Nephron (organoid): Measurements from ENCODE around the gene APLP1.

Experiments used
- H3K27ac Mint-ChIP-seq, 3 experiments: 2 replicates each; pipeline ENCODE4 v1.8.0; 2020; ENCODE audit warnings: mixed read lengths in 3 of 3, mild to moderate bottlenecking in 2 of 3, moderate library complexity in 1 of 3
- H3K27me3 Mint-ChIP-seq: 2 replicates; pipeline ENCODE4 v1.8.0; 2021; ENCODE audit warnings: low read depth, mild to moderate bottlenecking, moderate library complexity, mixed read lengths
- H3K36me3 Mint-ChIP-seq: 2 replicates; pipeline ENCODE4 v1.8.0; 2020; ENCODE audit warnings: low read depth, mixed read lengths
- H3K4me1 Mint-ChIP-seq: 2 replicates; pipeline ENCODE4 v1.8.0; 2020; ENCODE audit warnings: mixed read lengths
- H3K4me3 Mint-ChIP-seq, 3 experiments: 2 replicates each; pipeline ENCODE4 v1.8.0; 2020; ENCODE audit warnings: mild to moderate bottlenecking in 3 of 3, mixed read lengths in 3 of 3, moderate library complexity in 2 of 3
- H3K9me3 Mint-ChIP-seq: 2 replicates; pipeline ENCODE4 v1.8.0; 2020; ENCODE audit warnings: mixed read lengths
- CTCF ChIP-seq, 3 experiments: fragments of 200-600 bp; sonication (generic); IDR thresholded peaks; one replicate each; pipeline ENCODE4 v1.5.0; 2021; ENCODE audit warnings: antibody characterized with exemption in 3 of 3; ENCODE audit not compliant: unreplicated experiment in 3 of 3

The APLP1 gene

GRCh38 chr19:35898499-35898809 lies 30.1 kb downstream of the APLP1 start:
- peaks cover 17% of the 10 kb centered on the region for H3K27me3 Mint-ChIP-seq
- no peaks in the 10 kb centered on the region for H3K9me3 Mint-ChIP-seq
- H3K4me1 Mint-ChIP-seq = peaks cover 13% of the 10 kb centered on the region
- H3K4me3 Mint-ChIP-seq = peak overlapping the region; percentile 93 to 97 (median 97)
- H3K27ac Mint-ChIP-seq = no peak overlapping the region
- TF ChIP-seq CTCF (IDR thresholded peaks at IDR 0.05; ENCODE audit: unreplicated experiment in 3 of 3) = no peak
- H3K36me3 Mint-ChIP-seq = peaks cover 5% of the 10 kb centered on the region

- H3K27ac Mint-ChIP-seq = peak overlapping the region in 2 of 3 experiments; percentile 81 to 89
- H3K4me1 Mint-ChIP-seq = peaks cover 14% of the 10 kb centered on the region
- peaks cover 5% of the 10 kb centered on the region for H3K36me3 Mint-ChIP-seq
- no peak for TF ChIP-seq CTCF (IDR thresholded peaks at IDR 0.05; ENCODE audit: unreplicated experiment in 3 of 3)
- peaks cover 19% of the 10 kb centered on the region for H3K27me3 Mint-ChIP-seq
- H3K4me3 Mint-ChIP-seq = peak overlapping the region; percentile 93 to 97 (median 97)
- H3K9me3 Mint-ChIP-seq = no peaks in the 10 kb centered on the region
These were observed 31.3 kb downstream of the APLP1 start for GRCh38 chr19:35899547-35900214.

- H3K4me3 Mint-ChIP-seq = peak overlapping the region; percentile 78 to 97 (median 97)
- no peak for TF ChIP-seq CTCF (IDR thresholded peaks at IDR 0.05; ENCODE audit: unreplicated experiment in 3 of 3)
- H3K27me3 Mint-ChIP-seq = peaks cover 19% of the 10 kb centered on the region
- peaks cover 14% of the 10 kb centered on the region for H3K4me1 Mint-ChIP-seq
- H3K27ac Mint-ChIP-seq = peak overlapping the region in 1 of 3 experiments; percentile 83
- no peaks in the 10 kb centered on the region for H3K36me3 Mint-ChIP-seq
- H3K9me3 Mint-ChIP-seq = no peaks in the 10 kb centered on the region
These were observed 32.8 kb downstream of the APLP1 start for GRCh38 chr19:35901055-35901644.

DNA sequence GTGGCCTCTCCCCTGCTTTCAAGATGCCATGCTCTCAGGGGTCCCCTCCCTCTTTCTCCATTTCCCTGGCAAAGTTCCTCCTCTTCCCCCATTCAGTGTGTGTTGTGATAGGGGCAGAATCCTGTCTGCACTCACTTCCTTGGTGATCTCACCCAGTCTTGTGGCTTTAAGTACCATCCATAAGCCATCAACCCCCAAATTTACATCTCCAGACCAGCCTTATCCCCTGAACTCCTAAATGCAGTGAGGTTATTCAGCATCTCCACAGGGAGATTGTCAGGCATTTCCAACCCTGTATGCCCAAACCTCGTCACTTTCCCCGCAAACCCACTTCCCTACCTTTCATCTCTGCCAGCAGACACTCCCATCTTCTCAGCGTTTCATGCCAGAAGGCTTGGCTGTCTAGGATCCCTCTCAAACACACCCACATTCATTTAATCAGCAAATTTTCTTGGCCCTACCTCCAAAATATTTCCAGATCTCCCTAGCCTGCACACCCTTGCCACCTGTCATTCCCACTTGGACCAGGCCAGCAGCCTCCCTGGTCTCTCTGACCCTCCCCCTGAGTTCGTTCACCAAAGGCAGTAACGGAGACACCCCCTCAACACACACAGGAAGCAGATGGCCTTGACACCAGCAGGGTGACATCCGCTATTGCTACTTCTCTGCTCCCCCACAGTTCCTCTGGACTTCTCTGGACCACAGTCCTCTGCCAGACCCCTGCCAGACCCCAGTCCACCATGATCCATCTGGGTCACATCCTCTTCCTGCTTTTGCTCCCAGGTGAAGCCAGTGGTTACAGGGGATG lies 33.7 kb downstream of the APLP1 start, which contains the start of gene HCST:
TSS of gene HCST (plus strand) at position 676 of the 808 bp plus-strand sequence. CDS start at position 741, 65 bp downstream.
- Mint-ChIP-seq H3K27ac (peak within 1 kb of the TSS in 2 of 3 experiments; percentile 23 to 83), H3K36me3 (no peaks in the 10 kb centered on the region), H3K4me3 (peak within 1 kb of the TSS; percentile 80 to 97 (median 97)), H3K27me3 (peaks cover 19% of the 10 kb centered on the region), H3K9me3 (no peaks in the 10 kb centered on the region), H3K4me1 (peaks cover 14% of the 10 kb centered on the region)
- TF ChIP-seq CTCF (IDR thresholded peaks at IDR 0.05; ENCODE audit: unreplicated experiment in 3 of 3) = no peak

- TF ChIP-seq CTCF (IDR thresholded peaks at IDR 0.05; ENCODE audit: unreplicated experiment in 3 of 3) = no peak
- H3K4me3 Mint-ChIP-seq = peak overlapping the region; percentile 71 to 76 (median 73)
- peak overlapping the region in 2 of 3 experiments; percentile 23 to 45 for H3K27ac Mint-ChIP-seq
- peaks cover 14% of the 10 kb centered on the region for H3K4me1 Mint-ChIP-seq
- H3K9me3 Mint-ChIP-seq = no peaks in the 10 kb centered on the region
- H3K27me3 Mint-ChIP-seq = peaks cover 19% of the 10 kb centered on the region
- no peaks in the 10 kb centered on the region for H3K36me3 Mint-ChIP-seq
These were observed 34.6 kb downstream of the APLP1 start for GRCh38 chr19:35902870-35903475.
